SK-N-SH (cell line): Measurements from ENCODE around the gene ANKRD31. TPM values are rescaled to one million over a fixed set of nuclear protein-coding genes. Genes with fewer than 3 reads are reported as not detected.
"Not testable (repeated sequence)": the region's sequence is repeated elsewhere in the genome, so short reads cannot be mapped to it uniquely, and the experiment has no call there.

Source experiments
- CTCF ChIA-PET: fragments of 300-600, 350-600 bp; formaldehyde crosslinking; extraction: SDS; loops from one replicate; lab custom pipeline; 2021; lab: Yijun Ruan, JAX
- POLR2A ChIA-PET: fragments of 350-600 bp; sonication (Branson Sonifier 250); formaldehyde crosslinking; extraction: SDS; loops from one replicate; lab custom pipeline; 2020; ENCODE audit warnings: antibody characterized with exemption, inconsistent platforms; lab: Yijun Ruan, JAX
- DNase-seq: peaks from one replicate; pipeline ENCODE4 v3.0.0; 2012
- H2AFZ ChIP-seq: fragments of 200-600 bp; sonication (generic); 2 replicates; pipeline ENCODE4 v1.8.1; 2016; ENCODE audit warnings: antibody characterized with exemption, mild to moderate bottlenecking, low read depth
- H3F3A ChIP-seq: fragments of 200-600 bp; sonication (generic); replicated peaks from 2 replicates; pipeline ENCODE3; 2016; ENCODE audit warnings: antibody characterized with exemption, mild to moderate bottlenecking; ENCODE audit not compliant: insufficient read depth
- H3K27ac ChIP-seq, 2 experiments: fragments of 200-500 bp in 1 of 2; fragments of 200-600 bp in 1 of 2; sonication (Bioruptor generic) in 1 of 2; sonication (generic), shearing (Covaris generic) in 1 of 2; 2 replicates each; pipeline versions ENCODE4 v1.5.1 to v1.6.1; 2014 to 2016; ENCODE audit warnings: low read depth in 2 of 2, inconsistent platforms in 1 of 2, low read length in 1 of 2, mild to moderate bottlenecking in 1 of 2, mixed read lengths in 1 of 2
- H3K27me3 ChIP-seq: fragments of 200-600 bp; sonication (generic), shearing (Covaris generic); 2 replicates; pipeline ENCODE4 v1.6.1; 2016; ENCODE audit warnings: mixed run types; ENCODE audit not compliant: insufficient read depth
- H3K36me3 ChIP-seq, 2 experiments: fragments of 200-500 bp in 1 of 2; fragments of 200-600 bp in 1 of 2; sonication (Bioruptor generic) in 1 of 2; sonication (generic) in 1 of 2; replicated peaks in 1 of 2; 2 replicates each; pipeline versions ENCODE3 to v1.5.1; 2014 to 2016; ENCODE audit warnings: low read length in 1 of 2, mild to moderate bottlenecking in 1 of 2; ENCODE audit not compliant: insufficient read depth in 2 of 2, control insufficient read depth in 1 of 2
- H3K4me1 ChIP-seq, 2 experiments: fragments of 200-500 bp in 1 of 2; fragments of 200-600 bp in 1 of 2; sonication (Bioruptor generic) in 1 of 2; sonication (generic), shearing (Covaris generic) in 1 of 2; 2 replicates each; pipeline versions ENCODE4 v1.5.1 to v1.6.1; 2014 to 2016; ENCODE audit warnings: low read depth in 1 of 2, low read length in 1 of 2, mixed run types in 1 of 2; ENCODE audit not compliant: insufficient read depth in 2 of 2, control insufficient read depth in 1 of 2
- H3K4me2 ChIP-seq: fragments of 200-600 bp; sonication (generic), shearing (Covaris generic); 2 replicates; pipeline ENCODE4 v1.6.1; 2017; ENCODE audit warnings: mixed run types
- H3K4me3 ChIP-seq, 2 experiments: fragments of 200-500 bp in 1 of 2; fragments of 200-600 bp in 1 of 2; sonication (Bioruptor generic) in 1 of 2; sonication (generic), shearing (Covaris generic) in 1 of 2; 2 replicates each; pipeline versions ENCODE4 v1.5.1 to v1.8.1; 2014 to 2016; ENCODE audit warnings: low read depth in 2 of 2, inconsistent platforms in 1 of 2, low read length in 1 of 2, mild to moderate bottlenecking in 1 of 2, mixed read lengths in 1 of 2, moderate library complexity in 1 of 2
- H3K79me2 ChIP-seq: fragments of 200-600 bp; sonication (generic); 2 replicates; pipeline ENCODE4 v1.8.1; 2017; ENCODE audit warnings: mild to moderate bottlenecking; ENCODE audit not compliant: insufficient read depth
- H3K9ac ChIP-seq: fragments of 200-600 bp; sonication (generic); 2 replicates; pipeline ENCODE4 v1.6.1; 2017; ENCODE audit warnings: mixed run types
- H3K9me2 ChIP-seq: fragments of 200-600 bp; sonication (generic); 2 replicates; pipeline ENCODE4 v1.6.1; 2017; ENCODE audit warnings: mixed run types
- H3K9me3 ChIP-seq: fragments of 200-600 bp; sonication (generic); 2 replicates; pipeline ENCODE4 v1.6.1; 2017; ENCODE audit warnings: mixed run types, mild to moderate bottlenecking, moderate library complexity
- H4K20me1 ChIP-seq: fragments of 200-600 bp; sonication (generic); 2 replicates; pipeline ENCODE4 v1.6.1; 2017; ENCODE audit warnings: mild to moderate bottlenecking, mixed run types; ENCODE audit not compliant: insufficient read depth
- CHD2 ChIP-seq: fragments of 150-350 bp; IDR thresholded peaks from 2 replicates; pipeline ENCODE4 v1.6.1; 2018; ENCODE audit warnings: low read length; ENCODE audit not compliant: partially characterized antibody
- CTCF ChIP-seq: fragments of 200-600 bp; sonication (generic); IDR thresholded peaks from 2 replicates; pipeline ENCODE4 v1.6.1; 2017; ENCODE audit warnings: antibody characterized with exemption, mild to moderate bottlenecking, moderate library complexity
- ELF1 ChIP-seq: IDR thresholded peaks from 2 replicates; pipeline ENCODE4 v1.4.0; 2012
- EZH2phosphoT487 ChIP-seq: fragments of 200-600 bp; sonication (generic); IDR thresholded peaks from 2 replicates; pipeline ENCODE4 v1.6.1; 2017; ENCODE audit warnings: low read depth, mixed run types, mild to moderate bottlenecking, antibody characterized with exemption, moderate library complexity, borderline replicate concordance
- FOXM1 ChIP-seq: IDR thresholded peaks from 2 replicates; pipeline ENCODE4 v1.4.0; 2012; ENCODE audit warnings: low read depth, mild to moderate bottlenecking
- GABPA ChIP-seq: IDR thresholded peaks from 2 replicates; pipeline ENCODE4 v1.4.0; 2012; ENCODE audit warnings: low read depth, mild to moderate bottlenecking
- GATA2 ChIP-seq: sonication (generic); formaldehyde crosslinking; IDR thresholded peaks from 2 replicates; pipeline ENCODE4 v1.5.0; 2020; ENCODE audit warnings: mild to moderate bottlenecking, missing genetic modification reagents
- IRF3 ChIP-seq: fragments of 150-350 bp; IDR thresholded peaks from 2 replicates; pipeline ENCODE4 v1.6.1; 2016; ENCODE audit warnings: mild to moderate bottlenecking, low read depth, low read length
- JUND ChIP-seq: IDR thresholded peaks from 2 replicates; pipeline ENCODE4 v1.4.0; 2012
- MAX ChIP-seq: IDR thresholded peaks from 2 replicates; pipeline ENCODE4 v1.4.0; 2012; ENCODE audit warnings: low read depth
- NFIC ChIP-seq: IDR thresholded peaks from 2 replicates; pipeline ENCODE4 v1.4.0; 2012; ENCODE audit warnings: borderline replicate concordance
- PBX3 ChIP-seq: IDR thresholded peaks from 2 replicates; pipeline ENCODE4; 2012
- RCOR1 ChIP-seq: fragments of 150-350 bp; IDR thresholded peaks from 2 replicates; pipeline ENCODE4 v1.6.1; 2017; ENCODE audit warnings: antibody characterized with exemption, low read length
- REST ChIP-seq: IDR thresholded peaks from 2 replicates; pipeline ENCODE4 v1.6.1; 2012; ENCODE audit warnings: mild to moderate bottlenecking, low read depth, low read length, moderate library complexity
- RFX5 ChIP-seq: IDR thresholded peaks from 2 replicates; pipeline ENCODE4 v1.6.1; 2012; ENCODE audit warnings: mild to moderate bottlenecking, improper control_type of control experiment, low read length
- SMC3 ChIP-seq: IDR thresholded peaks from 2 replicates; pipeline ENCODE4 v1.6.1; 2012; ENCODE audit warnings: low read depth, low read length, improper control_type of control experiment
- TCF12 ChIP-seq: IDR thresholded peaks from 2 replicates; pipeline ENCODE4 v1.4.0; 2012
- TEAD4 ChIP-seq: IDR thresholded peaks from 2 replicates; pipeline ENCODE4 v1.4.0; 2012; ENCODE audit warnings: mild to moderate bottlenecking, borderline replicate concordance; ENCODE audit not compliant: insufficient read depth
- USF1 ChIP-seq: IDR thresholded peaks from 2 replicates; pipeline ENCODE4 v1.4.0; 2012; ENCODE audit warnings: low read depth, borderline replicate concordance
- ZBTB33 ChIP-seq: IDR thresholded peaks from 2 replicates; pipeline ENCODE4 v1.4.0; 2012; ENCODE audit warnings: low read depth, borderline replicate concordance
- WGBS: methylation state at CpG from one replicate; pipeline ENCODE4 v1.1.6; 2017; ENCODE audit warnings: low lambda C conversion rate; 5-methylcytosine and 5-hydroxymethylcytosine counted together
- polyA plus RNA-seq, 3 experiments: library from polyadenylated mRNA; depleted of rRNA; stranded (reverse); fragments of >200 nt; gene quantifications; 2 replicates each; pipeline ENCODE4 v1.2.3, GENCODE V29; 2012

The ANKRD31 gene
- polyA plus RNA-seq, 1 of the 3 experiments (the other 2 are of a cell fraction) = 0.05 TPM

GRCh38 chr5:75185763-75186162, 50.9 kb downstream of the ANKRD31 start:
- Histone ChIP-seq H3K9me2 (no peaks in the 10 kb centered on the region), H3K4me2 (no peak overlapping the region), H3F3A (no peaks in the 10 kb centered on the region), H4K20me1 (no peaks in the 10 kb centered on the region), H3K36me3 (no peaks in the 10 kb centered on the region), H3K4me1 (no peaks in the 10 kb centered on the region), H3K27ac (no peak overlapping the region), H3K27me3 (no peaks in the 10 kb centered on the region), H3K79me2 (no peaks in the 10 kb centered on the region), H3K9me3 (no peaks in the 10 kb centered on the region), H2AFZ (no peak overlapping the region), H3K4me3 (no peak overlapping the region), H3K9ac (no peak overlapping the region)
- ChIA-PET POLR2A (no interaction called here), CTCF (no interaction called here)
- DNase-seq = no peak
- TF ChIP-seq USF1 (no peak), CTCF (no peak), GATA2 (CRISPR knock-in tag) (no peak), TEAD4 (no peak), NFIC (no peak), FOXM1 (no peak), SMC3 (no peak), RFX5 (no peak), EZH2phosphoT487 (no peak), ZBTB33 (no peak), CHD2 (no peak), PBX3 (no peak), ELF1 (no peak), MAX (no peak), JUND (no peak), TCF12 (no peak), REST (no peak), GABPA (no peak), IRF3 (no peak), RCOR1 (no peak)
- 43% methylated on average over 1 of the region's 1 CpG for WGBS

GRCh38 chr5:75176009-75176408, 60.7 kb downstream of the ANKRD31 start:
- H3K9me3 ChIP-seq, H4K20me1 ChIP-seq, CTCF ChIA-PET, H3K36me3 ChIP-seq, H3K27me3 ChIP-seq, H3K9me2 ChIP-seq, POLR2A ChIA-PET, H3K27ac ChIP-seq, H3K9ac ChIP-seq, H3K79me2 ChIP-seq, H3F3A ChIP-seq, H3K4me2 ChIP-seq, H3K4me1 ChIP-seq, DNase-seq, H3K4me3 ChIP-seq, H2AFZ ChIP-seq: not testable (repeated sequence)
- WGBS = 65% methylated on average over 5 of the region's 7 CpGs
